HepG2 (cell line): Measurements from ENCODE around the gene PDE8B. TPM values are rescaled to one million over a fixed set of nuclear protein-coding genes. Genes with fewer than 3 reads are reported as not detected.

Experiments
- ATAC-seq: fragments of 200-7000 bp; cut with Tn5 transposase; 3 replicates; pipeline ENCODE4 v1.9.1; 2020; ENCODE audit warnings: mild to moderate bottlenecking, moderate library complexity
- BruUV-seq: library from RNA; stranded (reverse); fragments of 400-500 nt; replicated peaks from 2 replicates; lab custom pipeline; 2021; lab: Mats Ljungman, UMichigan
- CTCF ChIA-PET: fragments of 300-600 bp; formaldehyde crosslinking; extraction: SDS; loops from one replicate; lab custom pipeline; 2021; ENCODE audit warnings: low total read pairs, inconsistent platforms, low intra/inter-chr PET ratio; lab: Yijun Ruan, JAX
- POLR2A ChIA-PET: fragments of 350-600 bp; sonication (Branson Sonifier 250); formaldehyde crosslinking; loops from one replicate; lab custom pipeline; 2020; ENCODE audit warnings: antibody characterized with exemption, inconsistent platforms; lab: Yijun Ruan, JAX
- DNase-seq: peaks from one replicate; pipeline ENCODE4 v3.0.0-alpha.2; 2015; ENCODE audit warnings: low spot score
- FAIRE-seq: peaks from 3 replicates; lab custom pipeline; 2011; peaks lifted over from hg19 to GRCh38; lab: Jason Lieb, UNC
- H2AFZ ChIP-seq: one replicate; pipeline ENCODE4 v1.6.1; 2011; ENCODE audit warnings: low read length, inconsistent platforms
- H3K27ac ChIP-seq: fragments of 300-600 bp; 3 replicates; pipeline ENCODE4 v1.8.0; 2011; ENCODE audit warnings: mixed run types, mild to moderate bottlenecking, mixed read lengths, low read length, inconsistent platforms; ENCODE audit not compliant: insufficient read depth; ENCODE audit errors: extremely low read length
- H3K27me3 ChIP-seq, 2 experiments: fragments of 200-600 bp in 1 of 2; 2 replicates in 1 of 2; 3 replicates in 1 of 2; pipeline versions ENCODE4 v1.6.0 to v1.8.0; 2011; ENCODE audit warnings: low read length in 2 of 2, mild to moderate bottlenecking in 2 of 2, moderate library complexity in 2 of 2, inconsistent platforms in 1 of 2; ENCODE audit not compliant: insufficient read depth in 2 of 2, control insufficient read depth in 1 of 2
- H3K36me3 ChIP-seq, 2 experiments: fragments of 200-600 bp in 1 of 2; replicated peaks in 1 of 2; 2 replicates in 1 of 2; 3 replicates in 1 of 2; pipeline versions ENCODE4 v1.5.1 to v1.8.0; 2011; ENCODE audit warnings: low read length in 2 of 2, inconsistent platforms in 1 of 2; ENCODE audit not compliant: insufficient read depth in 2 of 2, control insufficient read depth in 1 of 2
- H3K4me1 ChIP-seq: 2 replicates; pipeline ENCODE4 v1.5.1; 2012; ENCODE audit warnings: low read length, inconsistent platforms; ENCODE audit not compliant: insufficient read depth
- H3K4me2 ChIP-seq: 2 replicates; pipeline ENCODE4 v1.6.0; 2011; ENCODE audit warnings: low read depth, low read length, inconsistent platforms
- H3K4me3 ChIP-seq, 3 experiments: fragments of 200-600 bp in 1 of 3; sonication (generic), shearing (Covaris generic) in 1 of 3; replicated peaks in 1 of 3; 2 replicates each; pipeline ENCODE4 v1.5.1; 2011 to 2016; ENCODE audit warnings: low read length in 3 of 3, inconsistent platforms in 2 of 3, low read depth in 2 of 3, mild to moderate bottlenecking in 2 of 3, control low read depth in 1 of 3, mixed read lengths in 1 of 3; ENCODE audit not compliant: insufficient read depth in 1 of 3
- H3K79me2 ChIP-seq: one replicate; pipeline ENCODE4 v1.6.1; 2011; ENCODE audit warnings: low read length, inconsistent platforms; ENCODE audit not compliant: insufficient read depth
- H3K9ac ChIP-seq: 2 replicates; pipeline ENCODE4 v1.6.0; 2011; ENCODE audit warnings: mild to moderate bottlenecking, low read depth, low read length, inconsistent platforms; ENCODE audit not compliant: insufficient read depth
- H3K9me3 ChIP-seq: 2 replicates; pipeline ENCODE4 v1.5.1; 2012; ENCODE audit warnings: mild to moderate bottlenecking, low read length
- H4K20me1 ChIP-seq: 2 replicates; pipeline ENCODE4 v1.6.0; 2011; ENCODE audit warnings: inconsistent platforms, mild to moderate bottlenecking, low read length, moderate library complexity; ENCODE audit not compliant: insufficient read depth
- CAMTA2 ChIP-seq: sonication (generic); formaldehyde crosslinking; IDR thresholded peaks from 2 replicates; pipeline ENCODE4 v1.4.0; 2020; ENCODE audit warnings: mild to moderate bottlenecking, missing genetic modification reagents, borderline replicate concordance
- CEBPG ChIP-seq: IDR thresholded peaks from 2 replicates; pipeline ENCODE4 v1.6.1; 2016
- DNMT1 ChIP-seq: sonication (generic); formaldehyde crosslinking; IDR thresholded peaks from 2 replicates; pipeline ENCODE4 v1.5.1; 2020; ENCODE audit warnings: mild to moderate bottlenecking, missing genetic modification reagents
- DRAP1 ChIP-seq: IDR thresholded peaks from 2 replicates; pipeline ENCODE4 v1.6.1; 2016; ENCODE audit warnings: missing genetic modification reagents, missing compliant biosample characterization
- GATAD2A ChIP-seq: IDR thresholded peaks from 2 replicates; pipeline ENCODE4 v1.6.1; 2016
- HNF4A ChIP-seq: sonication (generic); formaldehyde crosslinking; IDR thresholded peaks from 2 replicates; pipeline ENCODE4 v1.4.0; 2020; ENCODE audit warnings: missing genetic modification reagents
- LBX2 ChIP-seq: sonication (generic); formaldehyde crosslinking; IDR thresholded peaks from 2 replicates; pipeline ENCODE4 v1.5.0; 2020; ENCODE audit warnings: missing genetic modification reagents, mild to moderate bottlenecking, borderline replicate concordance
- MAX ChIP-seq: IDR thresholded peaks from 2 replicates; pipeline ENCODE4 v1.6.1; 2012; ENCODE audit warnings: inconsistent platforms
- PPARG ChIP-seq: conservative IDR thresholded peaks from 2 replicates; pipeline ENCODE4 v1.6.1; 2016; ENCODE audit warnings: missing biosample characterization, missing genetic modification reagents
- RXRB ChIP-seq: IDR thresholded peaks from 2 replicates; pipeline ENCODE4 v1.6.1; 2016; ENCODE audit warnings: borderline replicate concordance, missing genetic modification reagents, missing compliant biosample characterization
- SAP130 ChIP-seq: IDR thresholded peaks from 2 replicates; pipeline ENCODE4 v1.6.1; 2016; ENCODE audit warnings: low read depth
- SETDB1 ChIP-seq: sonication (generic); formaldehyde crosslinking; IDR thresholded peaks from 2 replicates; pipeline ENCODE4 v1.5.1; 2020; ENCODE audit warnings: missing genetic modification reagents, mild to moderate bottlenecking, borderline replicate concordance
- STAT5B ChIP-seq: sonication (generic); formaldehyde crosslinking; IDR thresholded peaks from 2 replicates; pipeline ENCODE4 v1.4.0; 2020; ENCODE audit warnings: missing genetic modification reagents
- THAP11 ChIP-seq: IDR thresholded peaks from 2 replicates; pipeline ENCODE4 v1.6.1; 2016; ENCODE audit warnings: missing biosample characterization, missing genetic modification reagents
- ZBTB21 ChIP-seq: sonication (generic); formaldehyde crosslinking; IDR thresholded peaks from 2 replicates; pipeline ENCODE4 v1.4.0; 2020; ENCODE audit warnings: missing genetic modification reagents
- ZBTB7A ChIP-seq: sonication (generic); formaldehyde crosslinking; IDR thresholded peaks from 2 replicates; pipeline ENCODE4 v1.8.0; 2022; ENCODE audit warnings: mild to moderate bottlenecking, missing genetic modification reagents
- ZNF333 ChIP-seq: sonication (generic); formaldehyde crosslinking; IDR thresholded peaks from 2 replicates; pipeline ENCODE4 v1.4.0; 2020; ENCODE audit warnings: mild to moderate bottlenecking, missing genetic modification reagents, borderline replicate concordance
- ZNF557 ChIP-seq: sonication (generic); formaldehyde crosslinking; IDR thresholded peaks from 2 replicates; pipeline ENCODE4 v1.4.0; 2020; ENCODE audit warnings: missing genetic modification reagents
- ZNF607 ChIP-seq: sonication (generic); formaldehyde crosslinking; IDR thresholded peaks from 2 replicates; pipeline ENCODE4 v1.5.1; 2020; ENCODE audit warnings: missing genetic modification reagents, mild to moderate bottlenecking, borderline replicate concordance
- ZNF644 ChIP-seq: IDR thresholded peaks from 2 replicates; pipeline ENCODE4 v1.6.1; 2016; ENCODE audit warnings: low read depth
- ZNF713 ChIP-seq: sonication (generic); formaldehyde crosslinking; IDR thresholded peaks from 2 replicates; pipeline ENCODE4 v1.4.0; 2020; ENCODE audit warnings: mild to moderate bottlenecking, missing genetic modification reagents
- WGBS: methylation state at CpG from one replicate; pipeline ENCODE4 v1.1.6; 2017; ENCODE audit warnings: low lambda C conversion rate; 5-methylcytosine and 5-hydroxymethylcytosine counted together
- in situ Hi-C: cut with HindIII; loops from 2 replicates; pipeline ENCODE4 v1.10.0; 2017; ENCODE audit warnings: low pct_unique_long_range_greater_than_20kb; ENCODE audit not compliant: extremely low pct_ligation_motif_present
- intact Hi-C: fragments of 100-400 bp; cut with micrococcal nuclease; formaldehyde crosslinking; loops from one replicate; pipeline ENCODE4 v1.10.0; 2022; ENCODE audit not compliant: unreplicated experiment
- polyA plus RNA-seq, 8 experiments: library from polyadenylated mRNA; depleted of rRNA in 3 of 8; stranded (reverse) in 7 of 8; unstranded in 1 of 8; fragments of >200 nt; fragmentation: Illumina TruSeq in 4 of 8; extraction: Trizol in 4 of 8; gene quantifications; 2 replicates each; pipeline versions ENCODE4 v1.2.1 to v1.2.3, GENCODE V29; 2011 to 2016; ENCODE audit warnings: low read depth in 4 of 8, missing spikeins in 1 of 8, mixed read lengths in 1 of 8; ENCODE audit not compliant: insufficient read depth in 1 of 8
- total RNA-seq, 5 experiments: library from RNA; depleted of rRNA; stranded (reverse); fragments of >200 nt; fragmentation: Illumina TruSeq; extraction: Trizol; gene quantifications; 2 replicates each; pipeline ENCODE4 v1.2.3, GENCODE V29; 2016; ENCODE audit warnings: low read depth in 1 of 5

Gene PDE8B
- total and polyA plus RNA-seq, 2 of the 13 experiments (the other 11 are each of a cell fraction or from before 2014, with no cell fraction given): 0.07 TPM; not detected in 1

- Histone ChIP-seq H3K36me3 (no peaks in the 10 kb centered on the region), H3K79me2 (no peaks in the 10 kb centered on the region), H3K27me3 (peaks cover 0 to 3% of the 10 kb centered on the region in 2 experiments; a peak in 1 of 5 replicates), H3K4me1 (peaks cover 31% of the 10 kb centered on the region), H2AFZ (no peak overlapping the region), H3K4me2 (no peak overlapping the region), H3K4me3 (no peak overlapping the region), H3K9ac (no peak overlapping the region), H4K20me1 (no peaks in the 10 kb centered on the region), H3K27ac (no peak overlapping the region), H3K9me3 (no peaks in the 10 kb centered on the region)
- BruUV-seq: no TSS peak
- in situ Hi-C loops (no loop called here), intact Hi-C loops (no loop called here)
- ATAC-seq (no peak), FAIRE-seq (no peak), DNase-seq (no peak)
- WGBS: 50% methylated on average over 3 of the region's 3 CpGs
- ChIA-PET CTCF (no interaction called here), POLR2A (no interaction called here)
- no peak for TF ChIP-seq ZNF607 (CRISPR knock-in tag)
- no peak for TF ChIP-seq ZNF713
- no peak for TF ChIP-seq CAMTA2 (CRISPR knock-in tag)
- TF ChIP-seq ZBTB7A (CRISPR knock-in tag): no peak
- no peak for TF ChIP-seq ZNF333 (CRISPR knock-in tag)
Measured at GRCh38 chr5:77390221-77390620, 179.7 kb downstream of the PDE8B start.

- Histone ChIP-seq H3K27ac (no peak overlapping the region), H2AFZ (no peak overlapping the region), H3K9me3 (no peaks in the 10 kb centered on the region), H3K4me3 (no peak overlapping the region), H3K27me3 (peaks cover 0 to 3% of the 10 kb centered on the region in 2 experiments; a peak in 1 of 5 replicates), H3K4me2 (no peak overlapping the region), H3K79me2 (no peaks in the 10 kb centered on the region), H3K36me3 (no peaks in the 10 kb centered on the region), H3K9ac (no peak overlapping the region), H3K4me1 (peaks cover 31% of the 10 kb centered on the region), H4K20me1 (no peaks in the 10 kb centered on the region)
- DNase-seq (peak; percentile 27), FAIRE-seq (no peak), ATAC-seq (peak; percentile 44; the same call in 1 of the 3 replicates)
- 0% methylated on average over 2 of the region's 2 CpGs for WGBS
- intact Hi-C loops (no loop called here), in situ Hi-C loops (no loop called here)
- CTCF ChIA-PET: no interaction called here
- POLR2A ChIA-PET: no interaction called here
- no TSS peak for BruUV-seq
- no peak for TF ChIP-seq ZNF557
- TF ChIP-seq HNF4A: peak; percentile 56
- no peak for TF ChIP-seq DNMT1 (CRISPR knock-in tag)
- 0 out of 2 replicates have a peak, but pooled peaks have one; percentile 29 for TF ChIP-seq RXRB
- no peak for TF ChIP-seq LBX2
- TF ChIP-seq CEBPG: 0 out of 2 replicates have a peak, but pooled peaks have one; percentile 15
- TF ChIP-seq SAP130 (CRISPR knock-in tag): peak; percentile 21; the same call in 1 of the 2 replicates
- TF ChIP-seq PPARG: peak; percentile 41; the same call in 1 of the 2 replicates
- peak; percentile 81 for TF ChIP-seq ZBTB21 (CRISPR knock-in tag)
- TF ChIP-seq THAP11 (CRISPR knock-in tag): 0 out of 2 replicates have a peak, but pooled peaks have one; percentile 18
- no peak for TF ChIP-seq DRAP1 (CRISPR knock-in tag)
- no peak for TF ChIP-seq SETDB1 (CRISPR knock-in tag)
- peak; percentile 69 for TF ChIP-seq ZNF644 (CRISPR knock-in tag)
- peak; percentile 29; the same call in 1 of the 2 replicates for TF ChIP-seq MAX
- 0 out of 2 replicates have a peak, but pooled peaks have one; percentile 43 for TF ChIP-seq GATAD2A (CRISPR knock-in tag)
- TF ChIP-seq STAT5B: no peak
Measured at GRCh38 chr5:77390795-77391194, 180.3 kb downstream of the PDE8B start.
